ENCODE results near the gene UNC5C.
"Not testable (repeated sequence)": the region's sequence is repeated elsewhere in the genome, so short reads cannot be mapped to it uniquely, and the experiment has no call there.

UNC5C gene

GRCh38 chr4:95159384-95159783, 389.4 kb downstream of the UNC5C start:
- no peak for DNase-seq

- no peak for DNase-seq
Measured at GRCh38 chr4:95158626-95159025, 390.1 kb downstream of the UNC5C start.

GRCh38 chr4:95158045-95158444, 390.7 kb downstream of the UNC5C start:
- DNase-seq = no peak

GRCh38 chr4:95157596-95157995, 391.2 kb downstream of the UNC5C start:
- no peak for DNase-seq

GRCh38 chr4:95156452-95156765, 392.4 kb downstream of the UNC5C start:
- no peak for DNase-seq

- DNase-seq = peak; percentile 42
Measured at GRCh38 chr4:95155759-95156451, 392.9 kb downstream of the UNC5C start.

DNA sequence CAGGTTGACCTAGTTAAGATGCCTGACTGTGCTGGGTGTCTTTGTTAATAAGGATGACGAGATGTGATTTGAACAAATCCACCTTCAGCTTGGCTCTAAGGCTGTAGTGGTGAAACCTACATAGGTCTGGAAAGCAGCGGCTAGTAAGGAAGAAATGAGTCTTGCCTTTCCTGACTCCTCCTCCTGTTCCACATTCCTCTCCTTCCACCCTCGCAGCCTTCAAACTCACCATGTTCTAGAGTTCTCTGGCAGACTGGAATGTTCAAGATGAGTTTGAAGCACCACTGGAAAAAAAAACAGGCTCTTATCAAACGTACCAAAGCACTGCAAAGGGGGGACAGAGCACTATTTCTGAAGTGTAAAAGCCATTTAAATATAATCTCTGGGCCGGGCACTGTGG, 395.6 kb downstream of the UNC5C start:
- no peak for DNase-seq

GRCh38 chr4:95151255-95151654, 397.5 kb downstream of the UNC5C start:
- no peak for DNase-seq

- DNase-seq = no peak
Measured at GRCh38 chr4:95142932-95143331, 405.8 kb downstream of the UNC5C start.

DNA sequence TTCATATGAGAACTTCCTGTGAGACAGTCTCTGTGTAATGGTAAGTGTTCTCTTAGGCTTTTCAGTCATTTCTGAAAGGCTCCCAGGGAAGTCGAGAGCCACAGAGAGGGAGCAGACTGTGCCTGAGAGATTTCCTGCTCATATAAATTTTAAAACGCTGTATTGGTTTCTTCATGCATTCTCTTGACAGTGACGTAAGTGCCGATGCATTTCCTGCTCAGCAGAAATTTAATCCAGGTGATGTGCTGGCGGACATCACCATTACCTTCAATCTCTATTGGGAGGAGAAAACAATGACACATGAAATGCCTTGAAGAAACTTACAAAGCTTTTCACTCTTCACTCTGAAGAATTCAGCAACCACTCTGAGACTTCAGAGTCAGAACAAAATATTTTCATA, 407.4 kb downstream of the UNC5C start:
- no peak for DNase-seq

DNA sequence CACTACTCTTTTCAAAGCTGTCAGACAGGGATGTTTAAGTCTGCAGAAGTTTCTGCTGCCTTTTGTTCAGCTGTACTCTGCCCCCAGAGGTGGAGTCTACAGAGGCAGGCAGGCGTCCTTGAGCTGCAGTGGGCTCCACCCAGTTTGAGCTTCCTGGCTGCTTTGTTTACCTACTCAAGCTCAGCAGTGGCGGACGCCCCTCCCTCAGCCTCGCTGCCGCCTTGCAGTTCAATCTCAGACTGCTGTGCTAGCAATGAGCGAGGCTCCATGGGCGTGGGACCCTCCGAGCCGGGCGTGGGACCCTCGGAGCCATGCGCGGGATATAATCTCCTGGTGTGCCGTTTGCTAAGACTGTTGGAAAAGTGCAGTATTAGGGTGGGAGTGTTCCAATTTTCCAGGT, 409.3 kb downstream of the UNC5C start:
- not testable (repeated sequence) for DNase-seq

- not testable (repeated sequence) for DNase-seq
Measured at GRCh38 chr4:95134016-95134415, 414.8 kb downstream of the UNC5C start.

DNA sequence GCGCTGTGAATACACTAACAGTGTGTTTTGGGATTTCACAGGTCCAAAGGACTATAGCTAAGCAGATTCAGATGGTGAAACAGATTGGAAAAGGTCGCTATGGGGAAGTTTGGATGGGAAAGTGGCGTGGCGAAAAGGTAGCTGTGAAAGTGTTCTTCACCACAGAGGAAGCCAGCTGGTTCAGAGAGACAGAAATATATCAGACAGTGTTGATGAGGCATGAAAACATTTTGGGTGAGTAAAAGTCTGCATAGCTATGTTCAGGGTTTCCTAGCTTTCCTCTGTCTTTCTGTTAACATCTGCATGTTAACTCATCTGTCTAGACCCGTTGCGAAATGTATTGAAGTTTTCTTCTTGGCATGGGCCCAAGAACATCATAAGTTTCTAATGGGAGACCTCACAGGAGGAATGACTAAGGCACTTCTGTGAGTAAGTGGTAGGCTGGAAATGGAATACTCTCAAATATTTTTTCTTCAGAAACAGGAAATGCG, 418.9 kb downstream of the UNC5C start:
- DNase-seq = no peak

DNA sequence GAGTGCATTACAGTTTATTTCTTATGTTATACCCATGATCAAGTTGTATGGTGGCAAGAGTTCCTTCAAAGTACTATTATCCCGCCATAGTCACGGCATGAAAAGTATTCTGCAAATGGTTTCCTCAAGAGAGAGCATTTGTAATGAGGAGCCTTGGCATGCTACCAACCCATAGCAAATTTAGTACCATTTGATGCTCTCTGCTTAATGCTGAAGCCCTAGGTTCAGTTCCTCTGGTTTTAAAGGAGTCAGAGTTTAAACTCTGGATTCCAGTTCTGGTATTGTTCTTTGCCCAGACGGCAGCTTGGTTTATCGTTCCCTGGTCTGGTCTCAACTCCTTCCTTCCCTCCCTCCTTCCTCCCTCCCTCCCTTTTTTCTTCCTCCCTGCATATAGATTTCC, 419.7 kb downstream of the UNC5C start:
- DNase-seq = no peak

DNA sequence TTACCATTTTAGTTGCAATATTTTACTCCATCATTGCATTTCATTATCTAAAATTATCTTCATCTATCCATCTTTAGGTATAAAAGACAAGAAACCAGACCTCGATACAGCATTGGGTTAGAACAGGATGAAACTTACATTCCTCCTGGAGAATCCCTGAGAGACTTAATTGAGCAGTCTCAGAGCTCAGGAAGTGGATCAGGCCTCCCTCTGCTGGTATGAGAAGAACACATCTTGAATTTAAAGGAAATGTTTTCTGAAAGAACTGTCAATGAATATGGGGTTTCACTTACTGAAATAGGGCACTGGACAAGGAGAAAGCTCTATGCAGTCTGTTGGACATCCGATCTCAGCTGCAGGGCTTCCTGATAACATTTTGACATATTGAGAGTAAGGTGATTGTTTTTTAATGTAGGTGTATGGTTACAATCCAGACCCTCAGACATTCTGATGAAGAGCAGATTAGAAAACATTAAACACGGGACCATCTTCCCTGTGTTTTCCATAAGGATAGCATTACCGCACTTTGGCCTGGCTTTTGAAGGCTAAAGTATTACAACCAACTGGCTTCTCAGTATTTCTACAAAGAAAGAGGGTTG, 423.8 kb downstream of the UNC5C start:
- no peak for DNase-seq

DNA sequence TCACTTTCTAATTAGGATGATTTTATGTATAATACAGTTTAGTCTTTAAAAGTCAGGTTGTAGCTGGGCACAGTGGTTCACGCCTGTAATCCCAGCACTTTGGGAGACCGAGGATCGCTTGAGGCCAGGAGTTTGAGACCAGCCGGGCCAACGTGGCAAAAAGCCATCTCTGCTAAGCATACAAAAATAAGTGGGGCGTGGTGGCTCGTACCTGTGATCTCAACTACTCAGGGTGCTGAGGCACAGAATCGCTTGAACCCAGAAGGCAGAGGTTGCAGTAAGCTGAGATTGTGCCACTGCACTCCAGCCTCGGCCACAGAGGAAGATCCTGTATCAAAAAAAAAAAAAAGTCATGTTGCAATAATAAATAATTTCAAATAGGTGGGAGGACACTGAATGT, 426.8 kb downstream of the UNC5C start:
- DNase-seq = no peak

- DNase-seq = no peak
Measured at GRCh38 chr4:95120456-95120855, 428.3 kb downstream of the UNC5C start.

DNA sequence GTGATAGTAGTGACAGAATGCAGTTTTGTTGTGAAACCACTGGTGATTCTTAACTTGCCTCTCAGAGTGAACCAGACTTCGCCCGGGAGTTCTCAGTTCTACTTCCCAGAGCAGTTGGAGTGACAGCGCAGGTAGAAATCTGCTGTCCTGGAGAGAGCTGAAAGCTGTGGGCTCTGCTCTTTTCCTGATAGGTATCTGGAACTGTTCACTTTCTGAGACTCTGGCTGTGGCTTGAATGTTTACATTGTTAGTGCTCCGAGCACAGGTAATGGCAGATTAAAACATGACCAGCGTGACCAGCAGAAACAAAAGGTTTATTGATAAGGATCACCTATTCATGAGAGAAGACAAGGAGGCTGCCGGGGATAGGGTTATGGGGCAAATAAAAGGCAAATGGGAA, 430.3 kb downstream of the UNC5C start:
- DNase-seq = no peak

DNA sequence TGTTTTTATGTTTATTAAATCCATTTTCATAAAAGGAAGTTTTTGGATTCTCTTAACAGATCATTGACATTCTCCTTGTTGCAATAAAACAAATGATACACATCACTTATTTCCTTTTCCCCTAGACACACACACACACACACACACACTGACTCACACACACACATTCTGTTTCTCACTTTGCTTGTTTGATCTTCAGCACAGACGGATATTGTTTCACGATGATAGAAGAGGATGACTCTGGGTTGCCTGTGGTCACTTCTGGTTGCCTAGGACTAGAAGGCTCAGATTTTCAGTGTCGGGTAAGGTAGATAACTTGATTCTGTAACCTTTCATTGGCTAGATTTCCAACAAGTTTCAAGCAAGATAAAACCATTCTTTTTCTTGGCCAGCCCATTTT, 434.3 kb downstream of the UNC5C start:
- no peak for DNase-seq
